ENCODE measurements around the gene SLC7A11.

SLC7A11 gene

DNA sequence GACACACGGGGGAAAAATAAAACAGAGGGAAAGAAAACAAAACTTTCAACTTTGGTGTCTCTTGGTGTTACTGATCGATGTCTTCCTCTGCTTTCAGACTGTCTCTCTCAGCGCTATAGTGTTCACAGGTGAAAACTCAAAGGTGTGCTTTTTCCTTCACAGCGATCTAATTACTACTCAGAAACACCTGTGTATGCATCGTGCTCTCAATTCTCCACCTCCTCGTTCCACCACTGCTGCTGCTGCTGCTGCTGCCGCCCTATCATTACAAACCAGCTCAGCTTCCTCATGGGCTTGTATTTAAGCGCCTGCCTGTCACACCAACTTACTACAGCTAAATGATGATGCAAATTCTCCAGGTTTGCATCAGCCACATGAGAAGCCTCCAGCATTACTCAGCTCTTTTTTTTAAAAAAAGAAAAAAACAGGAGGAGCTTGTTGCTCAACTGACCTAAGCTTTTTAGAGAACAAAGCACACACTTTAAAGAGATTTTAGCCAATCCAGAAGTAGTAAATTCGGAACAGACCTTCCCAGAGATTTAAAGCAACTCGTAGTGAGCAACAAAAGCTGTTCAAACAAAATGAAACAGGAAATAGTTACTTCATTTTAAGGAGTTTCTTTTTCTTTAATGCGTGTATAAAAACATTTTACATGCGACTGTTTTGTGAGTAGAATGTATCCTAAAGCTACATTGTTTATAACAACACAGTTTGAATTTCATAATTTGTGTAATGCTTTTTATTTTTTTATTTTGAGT lies at the start of gene SLC7A11:
TSS of gene SLC7A11 (minus strand) at position 274 of the 758 bp plus-strand sequence. CDS start 280 bp downstream, outside the sequence.
- peak within 1 kb of the TSS; percentile 94 for H3K9ac ChIP-seq (ENCODE audit: low read length)
- peak within 1 kb of the TSS; percentile 97 for H3K27ac ChIP-seq (ENCODE audit: low read depth, low read length)
- H3K27me3 ChIP-seq (ENCODE audit: control insufficient read depth, insufficient read depth, low read length), result no peaks in the 10 kb centered on the region
- H3K4me1 ChIP-seq (ENCODE audit: control insufficient read depth, insufficient read depth, low read length), result peaks cover 14% of the 10 kb centered on the region
- H3K4me3 ChIP-seq (ENCODE audit: low read depth, low read length), result peak within 1 kb of the TSS; percentile 79
- H3K9me3 ChIP-seq (ENCODE audit: control insufficient read depth, insufficient read depth, low read depth, low read length), result no peaks in the 10 kb centered on the region; the same call in 1 of the 2 replicates
- H3K36me3 ChIP-seq (ENCODE audit: control insufficient read depth, insufficient read depth, low read length), result no peaks in the 10 kb centered on the region; the same call in 1 of the 2 replicates

DNA sequence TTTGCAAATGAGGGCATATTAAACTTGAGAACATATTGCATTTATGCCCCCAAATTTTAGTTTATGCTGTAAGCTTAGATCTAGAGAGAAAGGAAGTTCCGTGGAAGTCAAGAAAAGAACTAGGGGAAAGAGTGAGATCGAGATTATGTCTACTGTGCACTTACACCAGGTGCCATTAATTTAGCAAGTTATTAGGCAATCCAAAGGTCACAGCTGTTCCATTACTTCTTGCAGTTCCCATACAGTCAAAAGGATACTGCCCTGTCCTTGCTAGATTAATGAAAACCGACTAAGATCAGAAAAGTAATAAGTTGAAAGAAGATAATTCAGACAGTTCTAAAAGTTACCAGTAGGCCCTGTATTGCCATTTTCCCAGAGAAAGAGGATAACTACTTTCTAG lies 49.3 kb upstream of the SLC7A11 start:
- H3K9me3 ChIP-seq (ENCODE audit: control insufficient read depth, insufficient read depth, low read depth, low read length), result no peaks in the 10 kb centered on the region
- no peaks in the 10 kb centered on the region for H3K36me3 ChIP-seq (ENCODE audit: control insufficient read depth, insufficient read depth, low read length)
- no peak overlapping the region for H3K9ac ChIP-seq (ENCODE audit: low read length)
- H3K4me3 ChIP-seq (ENCODE audit: low read depth, low read length), result no peak overlapping the region
- no peaks in the 10 kb centered on the region for H3K4me1 ChIP-seq (ENCODE audit: control insufficient read depth, insufficient read depth, low read length)
- no peaks in the 10 kb centered on the region for H3K27me3 ChIP-seq (ENCODE audit: control insufficient read depth, insufficient read depth, low read length)
- no peak overlapping the region for H3K27ac ChIP-seq (ENCODE audit: low read depth, low read length)

DNA sequence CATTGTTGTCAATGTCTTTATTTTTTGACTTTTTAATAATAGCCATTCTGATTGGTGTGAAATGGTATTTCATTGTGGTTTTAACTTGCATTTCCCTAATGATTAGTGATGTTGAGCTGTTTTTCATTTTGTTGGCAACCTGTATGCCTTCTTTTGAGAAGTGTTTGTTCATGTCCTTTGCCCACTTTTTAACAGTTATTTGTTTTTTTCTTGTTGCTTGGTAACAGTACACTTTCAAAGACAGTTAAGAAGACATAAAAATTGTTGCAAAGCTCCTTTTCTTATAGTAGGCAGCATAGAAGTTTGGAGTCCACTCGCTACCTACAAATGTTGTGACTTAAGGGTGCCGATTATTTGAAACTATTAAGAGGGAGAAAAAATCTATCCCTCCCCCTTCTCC lies 48.7 kb upstream of the SLC7A11 start:
- no peaks in the 10 kb centered on the region for H3K27me3 ChIP-seq (ENCODE audit: control insufficient read depth, insufficient read depth, low read length)
- no peaks in the 10 kb centered on the region for H3K4me1 ChIP-seq (ENCODE audit: control insufficient read depth, insufficient read depth, low read length)
- H3K4me3 ChIP-seq (ENCODE audit: low read depth, low read length), result no peak overlapping the region
- no peak overlapping the region for H3K9ac ChIP-seq (ENCODE audit: low read length)
- no peaks in the 10 kb centered on the region for H3K9me3 ChIP-seq (ENCODE audit: control insufficient read depth, insufficient read depth, low read depth, low read length)
- no peak overlapping the region for H3K27ac ChIP-seq (ENCODE audit: low read depth, low read length)
- H3K36me3 ChIP-seq (ENCODE audit: control insufficient read depth, insufficient read depth, low read length), result no peaks in the 10 kb centered on the region

DNA sequence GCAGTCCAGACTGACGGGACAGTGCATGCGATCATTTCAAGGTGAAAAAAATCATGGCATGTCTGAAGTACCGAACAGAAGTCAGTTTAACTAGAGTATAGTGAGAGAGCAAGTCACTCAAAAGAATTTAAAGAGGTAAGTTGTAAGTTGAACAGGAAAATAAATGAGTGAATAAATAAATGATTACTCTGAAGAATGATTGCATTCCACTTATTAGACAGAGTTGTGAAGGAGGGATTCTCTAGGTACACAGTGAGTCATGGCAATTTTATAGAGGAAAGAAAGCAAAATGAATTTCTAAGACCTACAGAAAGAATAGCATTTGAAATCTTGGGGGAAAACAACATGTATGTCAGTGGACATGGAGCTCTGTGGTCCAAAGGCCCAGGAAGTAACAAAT lies 37.1 kb upstream of the SLC7A11 start:
- H3K27ac ChIP-seq (ENCODE audit: low read depth, low read length), result no peak overlapping the region
- H3K36me3 ChIP-seq (ENCODE audit: control insufficient read depth, insufficient read depth, low read length), result no peaks in the 10 kb centered on the region

DNA sequence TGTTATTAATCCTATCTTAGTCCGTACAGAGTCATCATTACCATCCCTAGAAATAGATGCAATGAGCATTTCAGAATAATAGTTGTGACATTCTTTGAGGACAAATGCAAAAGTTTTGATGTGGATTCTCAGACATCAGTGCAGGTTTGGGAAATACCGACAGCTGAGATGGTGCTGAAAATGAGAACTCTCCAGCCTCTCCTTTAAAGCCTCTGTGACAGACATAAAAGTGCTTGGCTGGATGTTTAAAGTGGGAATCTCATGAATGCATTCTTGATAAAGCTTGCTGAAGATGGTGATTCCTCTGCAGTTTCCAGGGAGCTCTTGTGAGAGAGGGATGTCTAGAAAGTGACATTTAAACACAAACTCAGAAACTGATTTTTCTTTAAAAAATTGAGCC lies 35.0 kb upstream of the SLC7A11 start:
- no peaks in the 10 kb centered on the region for H3K36me3 ChIP-seq (ENCODE audit: control insufficient read depth, insufficient read depth, low read length)
- H3K4me1 ChIP-seq (ENCODE audit: control insufficient read depth, insufficient read depth, low read length), result no peaks in the 10 kb centered on the region
- H3K27ac ChIP-seq (ENCODE audit: low read depth, low read length), result no peak overlapping the region
- H3K27me3 ChIP-seq (ENCODE audit: control insufficient read depth, insufficient read depth, low read length), result no peaks in the 10 kb centered on the region
- no peak overlapping the region for H3K4me3 ChIP-seq (ENCODE audit: low read depth, low read length)
- H3K9ac ChIP-seq (ENCODE audit: low read length), result no peak overlapping the region
- H3K9me3 ChIP-seq (ENCODE audit: control insufficient read depth, insufficient read depth, low read depth, low read length), result no peaks in the 10 kb centered on the region

More for the DNA sequence above, 37.1 kb upstream of the SLC7A11 start:
- Histone ChIP-seq H3K9me3 (ENCODE audit: control insufficient read depth, insufficient read depth, low read depth, low read length) (0 out of 2 replicates have a peak, but pooled peaks cover 3% of the 10 kb centered on the region), H3K4me1 (ENCODE audit: control insufficient read depth, insufficient read depth, low read length) (no peaks in the 10 kb centered on the region), H3K9ac (ENCODE audit: low read length) (no peak overlapping the region), H3K4me3 (ENCODE audit: low read depth, low read length) (no peak overlapping the region), H3K27me3 (ENCODE audit: control insufficient read depth, insufficient read depth, low read length) (no peaks in the 10 kb centered on the region)

DNA sequence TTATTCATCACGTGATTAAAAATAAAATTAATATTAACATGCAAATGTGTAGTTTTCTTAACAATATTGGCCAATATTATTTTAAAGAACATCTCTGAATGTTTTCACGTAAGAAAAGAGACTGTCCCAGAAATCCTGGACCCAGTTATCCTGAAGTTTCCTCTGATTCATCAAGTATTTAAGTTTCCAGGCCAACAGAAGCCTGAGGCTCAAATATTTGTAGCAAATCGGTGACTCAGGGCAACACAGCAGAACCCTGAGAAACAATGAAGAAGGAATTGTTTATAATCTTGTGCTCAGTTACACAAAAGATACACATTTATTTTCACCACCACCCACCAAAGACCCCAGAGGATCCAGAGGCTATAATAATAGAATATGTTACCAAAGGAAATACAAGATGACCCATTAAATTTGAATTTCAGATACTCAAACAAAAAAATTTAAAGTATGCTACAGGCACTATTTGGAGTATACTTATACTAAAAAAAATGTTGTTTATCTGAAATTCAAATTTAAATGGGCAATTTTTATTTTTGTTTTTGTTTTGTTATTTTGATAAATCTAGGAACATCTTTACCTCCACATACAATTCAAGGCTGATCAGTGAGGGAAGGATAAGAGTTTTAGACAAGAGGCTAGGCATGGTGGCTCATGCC lies 33.9 kb upstream of the SLC7A11 start:
- H3K9me3 ChIP-seq (ENCODE audit: control insufficient read depth, insufficient read depth, low read depth, low read length), result no peaks in the 10 kb centered on the region
- no peaks in the 10 kb centered on the region for H3K4me1 ChIP-seq (ENCODE audit: control insufficient read depth, insufficient read depth, low read length)
- no peaks in the 10 kb centered on the region for H3K36me3 ChIP-seq (ENCODE audit: control insufficient read depth, insufficient read depth, low read length)
- no peak overlapping the region for H3K9ac ChIP-seq (ENCODE audit: low read length)
- H3K4me3 ChIP-seq (ENCODE audit: low read depth, low read length), result no peak overlapping the region
- H3K27ac ChIP-seq (ENCODE audit: low read depth, low read length), result no peak overlapping the region
- H3K27me3 ChIP-seq (ENCODE audit: control insufficient read depth, insufficient read depth, low read length), result no peaks in the 10 kb centered on the region

DNA sequence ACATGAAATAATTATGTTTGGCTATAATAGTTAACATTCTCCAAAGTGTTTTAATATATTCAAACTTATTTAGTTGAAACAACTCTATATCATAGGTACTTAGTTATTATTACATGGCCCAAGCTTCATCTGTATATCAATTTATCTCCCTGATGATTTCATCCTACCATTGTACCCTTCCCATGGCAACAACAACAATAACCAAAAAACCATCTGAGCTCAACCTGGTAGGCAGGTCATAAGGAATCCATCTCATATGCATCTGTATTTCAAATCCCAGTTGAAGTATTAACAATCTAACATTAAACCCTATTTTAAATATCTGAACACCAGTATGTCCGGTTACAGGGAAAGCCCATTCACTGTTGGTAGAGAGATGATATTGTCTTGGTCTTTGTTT lies 33.1 kb upstream of the SLC7A11 start:
- Histone ChIP-seq H3K4me1 (ENCODE audit: control insufficient read depth, insufficient read depth, low read length) (no peaks in the 10 kb centered on the region), H3K9me3 (ENCODE audit: control insufficient read depth, insufficient read depth, low read depth, low read length) (no peaks in the 10 kb centered on the region), H3K4me3 (ENCODE audit: low read depth, low read length) (no peak overlapping the region), H3K27ac (ENCODE audit: low read depth, low read length) (no peak overlapping the region), H3K9ac (ENCODE audit: low read length) (no peak overlapping the region), H3K27me3 (ENCODE audit: control insufficient read depth, insufficient read depth, low read length) (no peaks in the 10 kb centered on the region), H3K36me3 (ENCODE audit: control insufficient read depth, insufficient read depth, low read length) (no peaks in the 10 kb centered on the region)

DNA sequence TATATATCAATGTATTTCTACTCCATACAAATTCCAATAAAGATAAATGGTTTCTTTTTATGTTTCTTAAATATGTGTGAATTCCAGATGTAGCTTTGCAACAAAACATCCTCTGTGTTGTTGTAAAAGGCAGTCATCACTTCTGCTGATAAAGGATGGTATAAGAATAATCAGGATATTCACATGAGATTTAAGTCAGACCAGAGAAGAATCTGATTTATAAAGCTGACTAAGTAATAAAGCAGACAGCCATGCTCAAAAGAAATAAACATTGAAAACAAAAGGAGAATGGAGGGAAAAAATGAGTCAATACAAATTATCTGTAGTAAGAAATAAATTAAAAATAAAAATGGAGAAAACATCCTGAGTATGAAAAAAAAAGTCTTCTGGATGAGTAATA lies 27.0 kb upstream of the SLC7A11 start:
- Histone ChIP-seq H3K9ac (ENCODE audit: low read length) (no peak overlapping the region), H3K9me3 (ENCODE audit: control insufficient read depth, insufficient read depth, low read depth, low read length) (no peaks in the 10 kb centered on the region), H3K27me3 (ENCODE audit: control insufficient read depth, insufficient read depth, low read length) (no peaks in the 10 kb centered on the region), H3K36me3 (ENCODE audit: control insufficient read depth, insufficient read depth, low read length) (no peaks in the 10 kb centered on the region), H3K4me1 (ENCODE audit: control insufficient read depth, insufficient read depth, low read length) (no peaks in the 10 kb centered on the region), H3K27ac (ENCODE audit: low read depth, low read length) (no peak overlapping the region), H3K4me3 (ENCODE audit: low read depth, low read length) (no peak overlapping the region)

DNA sequence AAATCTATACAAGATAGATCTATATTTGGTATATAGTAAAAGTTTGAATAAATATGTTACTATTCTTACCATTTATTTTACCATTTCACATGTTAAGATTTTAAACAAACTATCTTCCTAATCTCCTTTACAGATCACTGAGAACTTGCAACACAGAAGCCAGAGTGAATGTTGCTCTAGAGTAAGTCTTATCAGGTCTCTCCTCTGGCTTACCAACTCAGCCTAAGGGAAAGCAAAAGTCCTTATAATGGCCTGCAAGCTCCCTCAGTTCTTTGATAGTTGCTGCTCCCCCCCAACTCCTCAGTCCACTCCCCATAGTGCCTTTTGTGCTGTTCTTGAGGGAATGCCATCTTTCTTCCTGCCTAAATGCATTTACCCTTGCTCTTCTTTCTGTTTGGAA lies 25.7 kb upstream of the SLC7A11 start:
- no peak overlapping the region for H3K27ac ChIP-seq (ENCODE audit: low read depth, low read length)
- no peak overlapping the region for H3K9ac ChIP-seq (ENCODE audit: low read length)
- H3K4me1 ChIP-seq (ENCODE audit: control insufficient read depth, insufficient read depth, low read length), result no peaks in the 10 kb centered on the region
- H3K4me3 ChIP-seq (ENCODE audit: low read depth, low read length), result no peak overlapping the region
- no peaks in the 10 kb centered on the region for H3K9me3 ChIP-seq (ENCODE audit: control insufficient read depth, insufficient read depth, low read depth, low read length)
- no peaks in the 10 kb centered on the region for H3K36me3 ChIP-seq (ENCODE audit: control insufficient read depth, insufficient read depth, low read length)
- no peaks in the 10 kb centered on the region for H3K27me3 ChIP-seq (ENCODE audit: control insufficient read depth, insufficient read depth, low read length)

DNA sequence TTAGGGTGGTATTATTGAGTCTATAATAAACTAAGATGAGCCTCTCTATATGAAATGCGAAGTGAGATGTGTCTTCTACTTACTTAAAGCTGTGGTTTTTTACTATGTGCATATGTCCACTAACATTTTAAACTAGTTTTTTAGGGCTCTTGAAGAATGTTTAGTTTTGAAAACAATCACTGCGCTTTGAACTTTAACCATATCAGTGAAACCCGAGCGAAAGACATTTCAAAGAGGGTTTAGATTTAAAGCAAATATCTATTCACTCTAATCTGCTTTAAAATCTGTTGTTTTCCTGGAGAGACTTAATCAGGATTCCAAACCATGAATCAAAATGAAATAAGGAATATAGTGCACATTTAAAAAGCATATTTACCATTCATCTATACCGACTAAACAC lies 24.8 kb upstream of the SLC7A11 start:
- H3K9me3 ChIP-seq (ENCODE audit: control insufficient read depth, insufficient read depth, low read depth, low read length), result no peaks in the 10 kb centered on the region
- no peaks in the 10 kb centered on the region for H3K27me3 ChIP-seq (ENCODE audit: control insufficient read depth, insufficient read depth, low read length)
- no peak overlapping the region for H3K4me3 ChIP-seq (ENCODE audit: low read depth, low read length)
- no peak overlapping the region for H3K9ac ChIP-seq (ENCODE audit: low read length)
- H3K36me3 ChIP-seq (ENCODE audit: control insufficient read depth, insufficient read depth, low read length), result no peaks in the 10 kb centered on the region
- no peak overlapping the region for H3K27ac ChIP-seq (ENCODE audit: low read depth, low read length)
- no peaks in the 10 kb centered on the region for H3K4me1 ChIP-seq (ENCODE audit: control insufficient read depth, insufficient read depth, low read length)

DNA sequence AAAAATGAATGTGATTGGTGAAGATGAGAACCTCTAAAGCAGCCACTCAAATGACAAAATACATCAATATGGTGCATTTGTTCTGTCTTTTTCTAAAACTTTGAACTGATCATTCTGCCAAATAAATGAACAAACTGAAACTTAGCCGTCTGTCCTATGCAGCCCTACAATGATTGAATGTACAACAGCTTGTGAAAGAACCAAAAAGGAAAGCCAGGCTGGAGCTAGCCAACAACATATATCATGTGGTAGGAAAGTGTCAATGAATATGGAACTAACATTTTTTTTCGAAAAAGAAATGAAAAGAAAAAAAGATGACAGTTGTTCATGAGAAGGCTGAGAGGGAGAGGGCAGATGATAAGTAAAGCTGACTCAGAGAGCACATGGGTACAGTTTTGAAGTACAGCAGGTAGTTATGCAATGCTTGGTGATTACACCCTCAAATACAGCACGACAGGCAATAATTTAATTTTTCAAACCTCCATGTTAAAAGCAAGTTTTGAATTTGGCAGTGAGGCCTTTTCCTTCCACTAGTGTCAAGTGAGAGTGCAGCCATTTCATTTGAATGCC lies 21.2 kb upstream of the SLC7A11 start:
- Histone ChIP-seq H3K27ac (ENCODE audit: low read depth, low read length) (no peak overlapping the region), H3K9ac (ENCODE audit: low read length) (no peak overlapping the region), H3K4me3 (ENCODE audit: low read depth, low read length) (no peak overlapping the region), H3K36me3 (ENCODE audit: control insufficient read depth, insufficient read depth, low read length) (no peaks in the 10 kb centered on the region), H3K27me3 (ENCODE audit: control insufficient read depth, insufficient read depth, low read length) (no peaks in the 10 kb centered on the region), H3K9me3 (ENCODE audit: control insufficient read depth, insufficient read depth, low read depth, low read length) (no peaks in the 10 kb centered on the region), H3K4me1 (ENCODE audit: control insufficient read depth, insufficient read depth, low read length) (no peaks in the 10 kb centered on the region)
